HG03159 (cell line): ENCODE results near the gene ATP6AP2.
"Not testable (repeated sequence)": the region's sequence is repeated elsewhere in the genome, so short reads cannot be mapped to it uniquely, and the experiment has no call there.

Source experiments
- ATAC-seq: cut with Tn5 transposase; IDR thresholded peaks from one replicate; pipeline ENCODE4 v1.9.1; 2021; ENCODE audit warnings: mild to moderate bottlenecking, moderate library complexity; ENCODE audit not compliant: unreplicated experiment

ATP6AP2 gene

DNA sequence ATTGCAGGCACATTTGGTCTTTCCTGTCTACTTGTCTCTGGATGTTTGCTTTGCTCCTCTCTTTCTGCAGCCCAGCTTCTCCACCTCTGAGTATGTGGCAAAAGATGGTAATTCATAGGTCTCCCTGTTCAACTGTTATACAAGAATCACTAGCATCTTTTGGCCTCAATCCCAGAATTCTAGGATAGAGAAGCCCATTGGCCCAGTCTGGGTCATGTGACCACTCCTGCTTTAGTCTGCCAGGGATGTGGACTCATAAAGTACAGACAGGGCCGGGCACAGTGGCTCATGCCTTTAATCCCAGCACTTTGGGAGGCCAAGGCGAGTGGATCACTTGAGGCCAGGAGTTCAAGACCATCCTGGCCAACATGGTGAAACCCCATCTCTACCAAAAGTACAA lies 5.4 kb upstream of the ATP6AP2 start:
- ATAC-seq = not testable (repeated sequence)

GRCh38 chrX:40576291-40576690 lies 4.5 kb upstream of the ATP6AP2 start:
- no peak for ATAC-seq

GRCh38 chrX:40578039-40578695 lies 2.6 kb upstream of the ATP6AP2 start:
- ATAC-seq = no peak

GRCh38 chrX:40579141-40579540 lies 1.6 kb upstream of the ATP6AP2 start:
- no peak for ATAC-seq

- ATAC-seq = peak; percentile 42
Observed at GRCh38 chrX:40579900-40580536, 752 bp upstream of the ATP6AP2 start.

DNA sequence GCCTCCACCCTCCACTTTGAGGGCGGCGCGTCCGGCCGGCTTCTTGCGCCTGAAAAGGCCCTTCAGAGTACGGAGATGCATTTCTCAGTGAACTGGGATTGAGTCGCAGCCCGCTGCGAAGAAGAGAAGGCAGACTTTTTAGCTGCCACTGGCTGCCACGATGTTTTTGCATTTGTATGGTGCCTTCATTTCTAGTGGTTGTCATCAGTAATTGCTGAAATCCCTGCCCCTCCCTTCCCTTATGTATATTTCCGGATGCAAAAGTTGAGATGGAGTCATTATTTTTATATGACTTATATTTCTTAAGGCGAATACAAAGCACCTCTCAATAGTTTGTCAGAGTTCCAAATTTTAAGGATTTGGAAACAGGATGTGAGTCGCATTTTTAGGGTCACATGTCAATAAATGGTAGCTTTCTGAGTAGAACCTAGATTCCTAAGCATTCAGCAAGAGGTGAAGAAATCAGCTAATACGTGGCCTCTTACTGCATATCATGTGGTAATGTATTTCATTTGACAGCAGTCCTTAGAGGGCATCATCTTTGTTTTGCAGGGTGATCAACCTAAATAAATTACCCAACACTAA lies 658 bp downstream of the ATP6AP2 start:
- ATAC-seq = no peak

- not testable (repeated sequence) for ATAC-seq
Observed at GRCh38 chrX:40582178-40582577, 1.4 kb downstream of the ATP6AP2 start.

DNA sequence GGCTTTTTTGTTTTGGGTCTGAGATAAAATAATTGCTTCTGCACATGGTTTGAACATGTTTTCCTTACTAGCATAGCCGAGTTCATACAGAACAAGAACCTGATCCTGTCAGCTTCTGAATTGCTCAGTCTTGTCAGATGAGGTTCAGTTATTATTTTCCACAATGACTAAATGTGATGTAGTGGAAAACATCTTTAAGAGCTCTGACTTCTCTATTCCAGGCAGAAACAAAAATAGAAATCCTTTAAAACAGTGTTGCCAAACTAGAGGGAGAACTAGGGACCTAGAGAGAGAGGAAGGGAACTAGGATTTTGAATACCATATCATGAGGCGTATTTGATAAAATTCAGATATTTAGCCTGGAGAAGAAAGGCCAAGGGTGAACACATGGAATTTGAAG lies 2.0 kb downstream of the ATP6AP2 start:
- ATAC-seq = no peak

- ATAC-seq = not testable (repeated sequence)
Observed at GRCh38 chrX:40587623-40588022, 6.9 kb downstream of the ATP6AP2 start.

- ATAC-seq = not testable (repeated sequence)
Observed at GRCh38 chrX:40589616-40590321, 9.0 kb downstream of the ATP6AP2 start.

GRCh38 chrX:40603446-40603845 lies 22.7 kb downstream of the ATP6AP2 start:
- no peak for ATAC-seq

DNA sequence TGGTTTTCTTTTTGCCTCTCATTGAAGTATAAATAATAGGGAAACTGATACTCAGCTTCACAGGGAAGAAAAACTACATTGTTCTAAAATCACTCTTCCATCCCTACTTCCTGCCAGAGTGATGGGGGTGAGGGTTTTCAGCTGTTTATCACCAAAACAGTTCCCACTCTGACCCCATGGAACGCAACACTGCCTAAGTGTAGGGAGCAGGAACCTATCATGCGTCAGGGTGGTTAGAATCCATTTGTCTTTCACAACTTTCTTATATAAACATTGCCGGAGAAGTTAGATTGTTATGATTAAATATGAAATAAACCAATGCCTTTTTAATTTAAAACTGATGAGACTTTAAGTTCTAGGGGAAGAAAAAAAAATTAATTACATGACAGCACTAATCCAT lies 26.6 kb downstream of the ATP6AP2 start:
- no peak for ATAC-seq

DNA sequence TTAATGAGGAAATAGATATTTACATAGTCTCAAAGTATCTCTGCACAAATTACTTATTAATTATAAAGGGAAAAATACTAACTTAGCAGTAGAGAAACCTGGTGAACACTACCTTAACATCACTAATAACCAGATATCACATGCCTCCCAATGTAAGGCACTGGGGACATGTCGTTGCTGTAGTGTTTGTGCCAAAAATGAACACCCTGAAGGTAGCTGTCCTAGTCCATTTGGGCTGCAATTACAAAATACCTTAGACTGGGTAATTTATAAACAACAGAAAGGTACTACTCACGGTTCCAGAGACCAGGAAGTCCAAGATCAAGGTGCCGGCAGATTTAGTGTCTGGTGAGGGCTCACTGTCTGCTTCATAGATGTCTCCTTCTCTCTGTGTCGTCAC lies 31.7 kb downstream of the ATP6AP2 start:
- no peak for ATAC-seq

DNA sequence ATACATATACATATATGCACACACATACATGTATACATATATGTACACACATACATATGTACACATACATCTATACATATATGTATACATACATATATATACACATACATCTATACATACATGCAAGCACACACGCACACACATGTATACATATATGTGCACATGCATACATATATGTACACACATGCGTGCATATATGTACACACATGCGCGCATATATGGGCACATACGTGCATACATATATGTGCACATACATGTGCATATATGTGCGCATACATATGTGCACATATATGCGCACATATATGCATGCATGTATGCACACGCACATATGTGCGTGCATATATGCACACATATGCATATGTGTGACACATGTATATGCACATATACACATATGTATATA lies 35.2 kb downstream of the ATP6AP2 start:
- no peak for ATAC-seq

- no peak for ATAC-seq
Observed at GRCh38 chrX:40617566-40617965, 36.8 kb downstream of the ATP6AP2 start.

DNA sequence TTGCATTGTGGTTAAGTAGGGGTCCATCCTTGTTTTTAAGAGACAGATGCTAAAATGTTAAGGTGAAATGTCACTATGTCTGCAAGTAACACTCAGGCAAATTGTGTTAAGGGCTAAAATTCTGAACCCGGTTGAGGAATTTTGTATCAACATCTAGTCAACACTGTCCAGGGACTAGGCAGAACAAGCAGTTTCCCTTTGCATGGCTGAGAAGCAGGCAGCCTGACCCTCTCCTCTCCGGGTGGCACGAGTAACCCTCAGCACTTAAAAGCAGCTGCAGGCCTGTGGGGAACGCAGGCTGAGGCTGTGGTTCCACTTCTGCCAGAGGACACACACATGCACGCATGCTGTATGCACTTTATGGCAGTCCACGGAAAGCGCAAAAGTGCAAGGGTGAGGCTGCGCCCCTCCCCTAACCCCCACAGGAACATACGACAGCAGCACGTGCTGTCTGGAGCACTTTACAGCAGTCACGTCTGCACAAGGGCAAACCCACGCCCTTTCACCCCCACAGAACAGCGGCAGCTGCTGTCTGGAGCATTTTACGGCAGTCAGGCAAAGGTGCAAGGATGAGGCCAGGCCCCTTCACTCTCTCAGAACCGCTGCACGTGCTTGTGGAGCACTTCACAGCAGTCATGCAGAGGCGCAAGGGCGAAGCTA lies 41.8 kb downstream of the ATP6AP2 start:
- no peak for ATAC-seq

DNA sequence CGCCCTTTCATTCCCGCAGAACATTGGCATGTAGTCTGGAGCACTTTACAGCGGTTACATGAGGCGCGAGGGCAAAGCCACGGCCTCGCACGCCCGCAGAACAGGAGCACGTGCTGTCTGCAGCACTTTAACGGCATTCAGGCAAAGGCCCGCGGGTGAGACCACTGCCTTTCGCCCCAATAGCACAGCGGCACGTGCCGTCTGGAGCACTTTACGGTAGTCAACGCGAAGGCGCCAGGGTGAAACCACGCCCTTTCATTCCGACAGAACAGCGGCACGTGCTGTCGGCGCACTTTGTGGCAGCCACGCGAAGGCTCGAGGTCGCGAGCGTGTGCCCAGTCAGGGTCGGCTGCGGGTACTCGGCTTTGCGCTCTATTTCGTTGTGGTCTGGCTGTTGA lies 42.4 kb downstream of the ATP6AP2 start, which contains the start of gene MPC1L:
MPC1L (plus strand) TSS at position 290 of the 398 bp plus-strand sequence. CDS start 138 bp downstream, outside the sequence.
- ATAC-seq = no peak

DNA sequence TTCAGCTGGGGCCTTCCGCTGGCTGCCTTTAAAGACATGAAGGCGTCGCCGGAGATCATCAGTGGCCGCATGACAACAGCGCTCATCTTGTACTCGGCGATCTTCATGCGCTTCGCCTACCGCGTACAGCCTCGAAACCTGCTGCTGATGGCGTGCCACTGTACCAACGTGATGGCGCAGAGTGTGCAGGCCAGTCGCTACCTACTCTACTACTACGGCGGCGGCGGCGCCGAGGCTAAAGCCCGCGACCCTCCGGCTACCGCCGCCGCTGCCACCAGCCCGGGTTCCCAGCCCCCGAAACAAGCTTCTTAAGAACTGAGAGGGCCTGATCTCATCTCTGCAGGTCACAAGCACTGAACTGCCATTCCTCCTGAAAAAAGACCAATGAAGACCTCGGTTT lies 42.9 kb downstream of the ATP6AP2 start:
- no peak for ATAC-seq

DNA sequence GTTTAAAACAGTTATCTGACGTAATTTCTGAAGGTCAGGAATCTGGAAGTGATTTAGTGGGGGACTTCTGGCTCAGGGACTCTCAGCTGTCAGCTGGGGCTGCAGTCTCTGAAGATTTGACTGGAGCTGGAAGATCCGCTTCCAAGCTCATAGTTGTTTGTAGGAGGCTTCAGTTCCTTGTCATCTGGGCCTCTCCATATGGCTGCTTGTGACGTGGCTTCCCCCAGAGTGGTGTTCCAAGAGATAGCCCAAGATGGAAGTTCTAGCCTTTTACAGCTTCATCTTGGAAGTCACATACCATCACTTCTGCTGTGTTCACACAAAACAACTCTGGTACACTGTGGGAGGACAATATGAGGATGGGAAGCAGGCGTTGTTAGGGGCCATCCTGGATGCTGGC lies 44.5 kb downstream of the ATP6AP2 start:
- no peak for ATAC-seq

GRCh38 chrX:40628506-40628905 lies 47.7 kb downstream of the ATP6AP2 start:
- ATAC-seq = no peak

- no peak for ATAC-seq
Observed at GRCh38 chrX:40632199-40632598, 51.4 kb downstream of the ATP6AP2 start.
